Measurements from ENCODE around the gene PAFAH1B2.

- TF ChIP-seq CTCF (conservative IDR thresholded peaks at IDR 0.05; ENCODE audit: low read depth in 2 of 2) (no peak), POLR2AphosphoS5 (IDR thresholded peaks at IDR 0.05; ENCODE audit: low read depth) (no peak), EZH2phosphoT487 (IDR thresholded peaks at IDR 0.05; ENCODE audit: unreplicated experiment) (no peak)
Observed at GRCh38 chr11:117110294-117110950, 33.7 kb upstream of the PAFAH1B2 start.

All from GM23338 (cell line).